Stimulated activated CD8-positive, alpha-beta memory T cell treated with anti-CD3 and anti-CD28 coated beads, Interleukin-2, amount 100 ng/mL, for 1 hour (primary cell): ENCODE results near the gene DEFB112.

Source experiments
- DNase-seq, 2 donors: peaks; one replicate each; pipeline ENCODE4 v3.0.0-alpha.2; 2020; ENCODE audit warnings: low read depth in 2 of 2

DEFB112 gene

GRCh38 chr6:49995278-49995677 lies 54.5 kb downstream of the DEFB112 start:
- no peak for DNase-seq
